HEK293T (cell line): Measurements from ENCODE around the gene GLDN.

ENCODE experiments used
- ARNT ChIP-seq: fragments of 450-650 bp; IDR thresholded peaks from 2 replicates; pipeline ENCODE4 v1.6.1; 2017; ENCODE audit warnings: mild to moderate bottlenecking
- ELF4 ChIP-seq: fragments of 450-650 bp; IDR thresholded peaks from 2 replicates; pipeline ENCODE4 v1.6.1; 2017; ENCODE audit warnings: antibody characterized with exemption
- FOXA1 ChIP-seq: fragments of 450-650 bp; IDR thresholded peaks from 2 replicates; pipeline ENCODE4 v1.6.1; 2016; ENCODE audit warnings: mild to moderate bottlenecking
- HDGF ChIP-seq: fragments of 450-650 bp; IDR thresholded peaks from 2 replicates; pipeline ENCODE4 v1.6.1; 2017; ENCODE audit warnings: antibody characterized with exemption, borderline replicate concordance
- NFRKB ChIP-seq: fragments of 450-650 bp; IDR thresholded peaks from 2 replicates; pipeline ENCODE4 v1.6.1; 2016; ENCODE audit warnings: mild to moderate bottlenecking, moderate library complexity
- PKNOX1 ChIP-seq: fragments of 450-650 bp; IDR thresholded peaks from 2 replicates; pipeline ENCODE4 v1.6.1; 2016
- SP1 ChIP-seq: fragments of 450-650 bp; IDR thresholded peaks from 2 replicates; pipeline ENCODE4 v1.6.1; 2017
- TARDBP ChIP-seq: fragments of 450-650 bp; IDR thresholded peaks from 2 replicates; pipeline ENCODE4 v1.6.1; 2016

GRCh38 chr15:51382787-51383186 is 41.3 kb downstream of the GLDN start:
- TF ChIP-seq HDGF = no peak
- TF ChIP-seq ARNT = no peak
- no peak for TF ChIP-seq NFRKB
- no peak for TF ChIP-seq ELF4
- TF ChIP-seq FOXA1 = no peak
- no peak for TF ChIP-seq TARDBP
- TF ChIP-seq PKNOX1 = no peak
- TF ChIP-seq SP1 = no peak
